Activated CD4-positive, alpha-beta T cell treated with anti-CD3 and anti-CD28 coated beads, Interleukin-2, amount 50 U/mL, for 24 hours (primary cell): ENCODE data around the gene HEG1.

Experiments
- DNase-seq, 2 donors: peaks; one replicate each; pipeline ENCODE4 v3.0.0-alpha.2; 2020; ENCODE audit warnings: low read depth in 1 of 2, low spot score in 1 of 2

HEG1 gene

GRCh38 chr3:125050488-125051090, 5.2 kb downstream of the HEG1 start:
- DNase-seq, result no peak

GRCh38 chr3:125048282-125048681, 7.5 kb downstream of the HEG1 start:
- DNase-seq, result no peak

- DNase-seq, result no peak
Measured at GRCh38 chr3:125045965-125046364, 9.8 kb downstream of the HEG1 start.

GRCh38 chr3:125045194-125045593, 10.6 kb downstream of the HEG1 start:
- no peak for DNase-seq

- DNase-seq, result no peak
Measured at GRCh38 chr3:125043599-125044151, 12.1 kb downstream of the HEG1 start.

GRCh38 chr3:125042725-125043406, 12.9 kb downstream of the HEG1 start:
- DNase-seq, result no peak

- DNase-seq, result no peak
Measured at GRCh38 chr3:125039131-125040100, 16.4 kb downstream of the HEG1 start.

GRCh38 chr3:125037498-125038150, 18.2 kb downstream of the HEG1 start:
- no peak for DNase-seq

- DNase-seq, result no peak
Measured at GRCh38 chr3:125035217-125035616, 20.6 kb downstream of the HEG1 start.

- DNase-seq, result no peak
Measured at GRCh38 chr3:125033616-125034015, 22.2 kb downstream of the HEG1 start.

- DNase-seq, result no peak
Measured at GRCh38 chr3:125033135-125033534, 22.7 kb downstream of the HEG1 start.

GRCh38 chr3:125032683-125033082, 23.1 kb downstream of the HEG1 start:
- DNase-seq, result no peak

- DNase-seq, result no peak
Measured at GRCh38 chr3:125032100-125032643, 23.6 kb downstream of the HEG1 start.

- no peak for DNase-seq
Measured at GRCh38 chr3:125031544-125031943, 24.3 kb downstream of the HEG1 start.

- no peak for DNase-seq
Measured at GRCh38 chr3:125028657-125029056, 27.1 kb downstream of the HEG1 start.

- no peak for DNase-seq
Measured at GRCh38 chr3:125025642-125026041, 30.2 kb downstream of the HEG1 start.

- no peak for DNase-seq
Measured at GRCh38 chr3:125024817-125025216, 31.0 kb downstream of the HEG1 start.

- DNase-seq, result no peak
Measured at GRCh38 chr3:125023833-125024555, 31.8 kb downstream of the HEG1 start.

- no peak for DNase-seq
Measured at GRCh38 chr3:125022206-125022605, 33.6 kb downstream of the HEG1 start.

- DNase-seq, result no peak
Measured at GRCh38 chr3:125019271-125019670, 36.5 kb downstream of the HEG1 start.
